Heart right ventricle (tissue), 16 donors: ENCODE measurements around the gene SLPI. TPM values are rescaled to one million over a fixed set of nuclear protein-coding genes. Genes with fewer than 3 reads are reported as not detected.

Source experiments
- ATAC-seq, 8 donors: fragments of 200-7000 bp; cut with Tn5 transposase; one replicate each; pipeline ENCODE4 v1.9.1; 2020; ENCODE audit warnings: mild to moderate bottlenecking in 8 of 8, moderate library complexity in 8 of 8, moderate number of reproducible peaks in 1 of 8
- DNase-seq, 2 donors: peaks; one replicate each; pipeline ENCODE4 v3.0.0-alpha.2; 2020
- H3K27ac ChIP-seq, 10 donors: fragments of 200-600 bp; sonication (generic) in 2 of 10; one replicate each; pipeline versions ENCODE4 v1.5.0 to v1.8.0; 2020 to 2022; ENCODE audit warnings: mild to moderate bottlenecking in 3 of 10
- H3K27me3 ChIP-seq, 7 donors: fragments of 200-600 bp; one replicate each; pipeline ENCODE4 v1.8.0; 2021 to 2022; ENCODE audit warnings: mild to moderate bottlenecking in 2 of 7
- H3K36me3 ChIP-seq, 9 donors: fragments of 200-600 bp; sonication (generic) in 1 of 9; one replicate each; pipeline versions ENCODE4 v1.5.0 to v1.8.0; 2020 to 2022; ENCODE audit warnings: mild to moderate bottlenecking in 2 of 9
- H3K4me1 ChIP-seq, 9 donors: fragments of 200-600 bp; sonication (generic) in 1 of 9; one replicate each; pipeline versions ENCODE4 v1.5.0 to v1.8.0; 2020 to 2022; ENCODE audit warnings: mild to moderate bottlenecking in 4 of 9
- H3K4me3 ChIP-seq, 10 donors: fragments of 200-600 bp; sonication (generic) in 2 of 10; one replicate each; pipeline versions ENCODE4 v1.5.0 to v1.8.0; 2020 to 2022; ENCODE audit warnings: mild to moderate bottlenecking in 7 of 10, moderate library complexity in 2 of 10
- H3K9me3 ChIP-seq, 11 donors: fragments of 200-600 bp in 10 of 11; sonication (generic) in 2 of 11; one replicate each; pipeline versions ENCODE4 v1.5.0 to v1.8.0; 2013 to 2022; ENCODE audit warnings: mild to moderate bottlenecking in 2 of 11, control low read depth in 1 of 11, moderate library complexity in 1 of 11
- WGBS, 2 donors: extraction: QIAGEN DNeasy Blood & Tissue Kit; methylation state at CpG; one replicate each; pipeline ENCODE4 v1.1.7; 2013; ENCODE audit warnings: inconsistent platforms in 1 of 2; 5-methylcytosine and 5-hydroxymethylcytosine counted together
- intact Hi-C, 10 donors: fragments of 100-400 bp; cut with DNase I; formaldehyde crosslinking; loops; one replicate each; pipeline versions ENCODE4 v1.11.1 to v1.14.2; 2022
- polyA plus RNA-seq, 2 donors: library from polyadenylated mRNA; stranded (reverse); fragments of 200-250 nt; gene quantifications; one replicate each; pipeline ENCODE4 v1.2.3, GENCODE V29; 2013
- total RNA-seq, 10 donors: library from RNA; stranded (reverse); fragmentation: NEBNext Ultra II Directional in 3 of 10; extraction: Animal tissue kit (Norgen Biotek cat#: 25700) in 3 of 10; gene quantifications; one replicate each; pipeline versions ENCODE4 v1.2.1 to v1.2.4, GENCODE V29; 2021 to 2023
- TF ChIP-seq, protein P1 (sequence below), 9 donors: fragments of 200-600 bp; sonication (generic) in 2 of 9; IDR thresholded peaks; one replicate each; pipeline versions ENCODE4 v1.5.0 to v1.8.0; 2021 to 2022; ENCODE audit warnings: antibody characterized with exemption in 9 of 9, mild to moderate bottlenecking in 5 of 9, moderate library complexity in 1 of 9
- donor health status: Arrhythmogenic right ventricular cardiomyopathy.
- donor health status: ischemic (EF 13 %, LVEDD 7.1; RV severe dilation, severe dysfunction).
- donor health status: healthy with polysubstance abuse.
- donor health status: DM: no; HTN: yes; CAD: no.
- donor health status: DM: no; HTN: no; CAD: no.
- donor health status: ischemic (EF 25% LVEDD 6.9; RV normal size, moderate dysfunction).
- donor health status: ischemic (EF 25% LVEDD 5.7; RV mildly dilated, moderate dysfunction).
- donor health status: healthy.
- donor health status: DM: yes; HTN: yes; CAD: no.
- donor health status: Ischemic cardiomyopathy.
- donor health status: ischemic (EF 35%, LVEDD 5.7; RV mildly dilated, moderate dysfunction).
- donor health status: nonischemic (EF 11% LVEDD 7.7; RV severe dilation, severe dysfunction).
- donor health status: DM: yes; HTN: yes; CAD: no.
- donor health status: PGD.
- donor health status: ischemic (EF 29% LVEDD 5.4; RV normal size, mild dysfunction).
- donor health status: nonischemic (EF 23%, LVEDD 6.1; RV moderate dilation, normal function).

SLPI gene
- total and polyA plus RNA-seq, 12 donors = 0.43 to 5.1 (median 1.8) TPM; not detected in 4

DNA sequence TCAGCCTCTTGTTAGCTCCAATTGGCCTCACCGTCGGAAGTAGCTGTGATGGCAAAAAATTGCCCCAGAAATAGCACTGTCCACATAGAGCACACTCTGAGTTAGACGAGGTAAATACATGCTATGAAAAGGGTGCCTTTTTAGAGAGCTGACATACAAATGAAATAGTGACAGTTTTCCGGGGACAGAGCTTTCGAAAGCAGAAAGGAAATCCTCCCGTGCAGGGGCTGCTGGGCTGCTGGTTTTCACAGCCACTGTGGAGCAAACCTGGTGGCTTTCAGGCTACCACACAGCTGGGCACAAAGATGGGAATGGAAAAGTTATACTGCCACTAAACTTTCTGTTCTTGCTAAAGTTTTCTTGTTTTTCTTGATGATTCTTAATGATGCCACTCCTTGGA lies 8.3 kb downstream of the SLPI start:
- Histone ChIP-seq H3K27me3 (peaks cover 0 to 75% (median 53%) of the 10 kb centered on the region in 7 donors), H3K9me3 (no peaks in the 10 kb centered on the region), H3K36me3 (no peaks in the 10 kb centered on the region), H3K27ac (no peak overlapping the region), H3K4me1 (no peaks in the 10 kb centered on the region), H3K4me3 (no peak overlapping the region)
- DNase-seq (no peak), ATAC-seq (no peak)
- intact Hi-C loops = no loop called here
- WGBS, 2 donors = 45 to 48% methylated on average over 6 of the region's 6 CpGs
- TF ChIP-seq, protein P1, sequence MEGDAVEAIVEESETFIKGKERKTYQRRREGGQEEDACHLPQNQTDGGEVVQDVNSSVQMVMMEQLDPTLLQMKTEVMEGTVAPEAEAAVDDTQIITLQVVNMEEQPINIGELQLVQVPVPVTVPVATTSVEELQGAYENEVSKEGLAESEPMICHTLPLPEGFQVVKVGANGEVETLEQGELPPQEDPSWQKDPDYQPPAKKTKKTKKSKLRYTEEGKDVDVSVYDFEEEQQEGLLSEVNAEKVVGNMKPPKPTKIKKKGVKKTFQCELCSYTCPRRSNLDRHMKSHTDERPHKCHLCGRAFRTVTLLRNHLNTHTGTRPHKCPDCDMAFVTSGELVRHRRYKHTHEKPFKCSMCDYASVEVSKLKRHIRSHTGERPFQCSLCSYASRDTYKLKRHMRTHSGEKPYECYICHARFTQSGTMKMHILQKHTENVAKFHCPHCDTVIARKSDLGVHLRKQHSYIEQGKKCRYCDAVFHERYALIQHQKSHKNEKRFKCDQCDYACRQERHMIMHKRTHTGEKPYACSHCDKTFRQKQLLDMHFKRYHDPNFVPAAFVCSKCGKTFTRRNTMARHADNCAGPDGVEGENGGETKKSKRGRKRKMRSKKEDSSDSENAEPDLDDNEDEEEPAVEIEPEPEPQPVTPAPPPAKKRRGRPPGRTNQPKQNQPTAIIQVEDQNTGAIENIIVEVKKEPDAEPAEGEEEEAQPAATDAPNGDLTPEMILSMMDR (IDR thresholded peaks at IDR 0.05) = no peak

DNA sequence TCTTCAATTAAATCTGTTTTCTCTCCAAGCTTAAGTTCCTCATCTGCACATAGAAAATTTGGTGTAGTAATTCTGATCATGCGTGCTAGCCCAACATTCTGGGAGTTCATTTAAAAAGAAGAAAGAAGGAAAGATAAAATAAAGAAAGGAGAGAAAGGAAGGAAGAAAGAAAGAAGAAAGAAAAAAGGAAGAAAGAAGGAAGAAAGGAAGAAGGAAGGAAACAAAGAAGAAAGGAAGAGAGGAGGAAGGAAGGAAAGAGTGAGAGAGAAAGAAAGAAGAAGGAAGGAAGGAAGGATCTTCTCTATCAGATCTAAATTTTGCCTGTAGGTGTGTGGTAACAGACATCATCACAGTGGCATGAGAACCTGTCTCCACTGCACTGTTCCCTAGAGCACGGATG lies 16.2 kb downstream of the SLPI start:
- Histone ChIP-seq H3K4me3 (no peak overlapping the region), H3K27ac (no peak overlapping the region), H3K9me3 (peaks cover 0 to 24% (median 8%) of the 10 kb centered on the region in 11 donors), H3K27me3 (peaks cover 0 to 52% (median 24%) of the 10 kb centered on the region in 7 donors), H3K36me3 (no peaks in the 10 kb centered on the region), H3K4me1 (no peaks in the 10 kb centered on the region)
- TF ChIP-seq, protein P1 (IDR thresholded peaks at IDR 0.05) = no peak
- intact Hi-C loops = no loop called here
- DNase-seq (no peak), ATAC-seq (no peak)
- WGBS, 2 donors = 81 to 88% methylated on average over 2 of the region's 2 CpGs

DNA sequence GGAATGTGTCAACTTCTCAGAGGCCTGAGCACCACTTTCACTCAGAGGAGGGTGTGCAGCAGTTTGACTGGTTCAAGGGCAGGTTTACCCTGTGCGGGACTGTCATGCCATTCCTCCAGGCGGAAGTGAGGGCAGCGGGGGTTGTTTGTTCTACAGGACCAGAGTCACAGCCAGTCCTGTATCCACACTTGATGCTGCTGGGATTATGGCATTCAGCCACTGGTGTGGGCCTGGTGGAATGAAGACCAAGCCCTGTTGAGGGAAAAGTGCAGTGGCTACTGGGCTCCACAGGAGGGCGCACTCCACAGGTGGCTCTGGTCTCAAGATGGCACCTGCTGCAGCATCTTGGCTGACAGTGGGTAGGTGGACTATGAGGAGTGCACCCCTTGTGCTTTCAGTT lies 18.4 kb downstream of the SLPI start:
- Histone ChIP-seq H3K27me3 (peaks cover 0 to 40% (median 22%) of the 10 kb centered on the region in 7 donors), H3K9me3 (peaks cover 0 to 24% (median 8%) of the 10 kb centered on the region in 11 donors), H3K27ac (no peak overlapping the region), H3K36me3 (no peaks in the 10 kb centered on the region), H3K4me1 (no peaks in the 10 kb centered on the region), H3K4me3 (no peak overlapping the region)
- 63 to 68% methylated on average over 4 of the region's 4 CpGs for WGBS, 2 donors
- TF ChIP-seq, protein P1 (IDR thresholded peaks at IDR 0.05) = peak in 1 of 9 donors; percentile 28
- ATAC-seq = no peak
- intact Hi-C loops = no loop called here
- no peak for DNase-seq

DNA sequence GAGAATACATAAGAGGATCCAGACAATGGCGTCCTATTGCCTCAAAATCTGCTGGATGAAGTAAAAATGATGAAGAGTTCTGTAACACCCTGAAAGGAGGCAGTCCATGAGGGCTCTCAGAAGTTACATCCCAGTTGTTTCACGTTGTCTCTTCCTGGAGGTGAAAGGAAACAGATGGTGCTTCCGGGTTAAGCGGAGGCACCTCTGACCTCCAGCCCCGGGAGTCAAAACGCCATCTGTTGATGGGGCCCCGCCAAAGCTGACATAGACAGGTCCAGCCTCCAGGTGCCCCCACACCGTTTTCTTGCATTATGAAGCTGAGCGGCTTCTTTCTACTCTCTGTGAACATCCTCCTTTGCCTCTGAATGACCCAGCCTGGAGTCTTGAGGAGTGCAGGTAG lies 23.7 kb downstream of the SLPI start:
- ATAC-seq = no peak
- Histone ChIP-seq H3K36me3 (no peaks in the 10 kb centered on the region), H3K9me3 (peaks cover 0 to 20% (median 8%) of the 10 kb centered on the region in 11 donors), H3K27ac (no peak overlapping the region), H3K27me3 (peaks cover 0 to 56% (median 35%) of the 10 kb centered on the region in 7 donors), H3K4me3 (no peak overlapping the region), H3K4me1 (no peaks in the 10 kb centered on the region)
- WGBS, 2 donors = 68% methylated on average over 9 of the region's 9 CpGs
- intact Hi-C loops = no loop called here
- TF ChIP-seq, protein P1 (IDR thresholded peaks at IDR 0.05) = no peak
- DNase-seq = no peak
